K562 (cell line): ENCODE measurements around the gene CCDC9. TPM values are rescaled to one million over a fixed set of nuclear protein-coding genes. Genes with fewer than 3 reads are reported as not detected.
A peak's percentile ranks its signal among the peaks of the same experiment; 100 is the strongest.

ENCODE experiments used
- ADNP ChIP-seq: fragments of 200-800 bp; sonication (Bioruptor generic); IDR thresholded peaks from 2 replicates; pipeline ENCODE4 v1.6.1; 2016; ENCODE audit warnings: missing genetic modification characterization, missing compliant biosample characterization
- BACH1 ChIP-seq: fragments of 200-800 bp; sonication (Bioruptor generic); IDR thresholded peaks from 2 replicates; pipeline ENCODE4 v1.6.1; 2016; ENCODE audit warnings: missing genetic modification characterization, missing compliant biosample characterization
- CBFA2T3 ChIP-seq: fragments of 450-650 bp; IDR thresholded peaks from 2 replicates; pipeline ENCODE4 v1.6.1; 2017
- FOXA1 ChIP-seq: fragments of 450-650 bp; IDR thresholded peaks from 2 replicates; pipeline ENCODE4 v1.6.1; 2016; ENCODE audit warnings: mild to moderate bottlenecking, borderline replicate concordance
- HCFC1 ChIP-seq: IDR thresholded peaks from 2 replicates; pipeline ENCODE4 v1.6.1; 2012; ENCODE audit warnings: low read depth, low read length, improper control_type of control experiment
- JUNB ChIP-seq: fragments of 450-650 bp; formaldehyde crosslinking; conservative IDR thresholded peaks from 2 replicates; pipeline ENCODE4 v1.4.0; 2020; ENCODE audit warnings: mild to moderate bottlenecking
- MCM3 ChIP-seq: fragments of 450-650 bp; IDR thresholded peaks from 2 replicates; pipeline ENCODE4 v1.6.1; 2016
- NCOA6 ChIP-seq: fragments of 450-650 bp; IDR thresholded peaks from 2 replicates; pipeline ENCODE4 v1.6.1; 2017; ENCODE audit warnings: mild to moderate bottlenecking
- NFE2 ChIP-seq: IDR thresholded peaks from 2 replicates; pipeline ENCODE4 v1.6.1; 2014; ENCODE audit warnings: antibody characterized with exemption, low read depth
- NFE2L1 ChIP-seq: fragments of 450-650 bp; IDR thresholded peaks from 2 replicates; pipeline ENCODE4 v1.6.1; 2016; ENCODE audit warnings: missing genetic modification characterization, low read depth, mild to moderate bottlenecking, missing compliant biosample characterization, moderate library complexity, borderline replicate concordance
- PTRF ChIP-seq: fragments of 450-650 bp; IDR thresholded peaks from 2 replicates; pipeline ENCODE4 v1.6.1; 2016; ENCODE audit warnings: mild to moderate bottlenecking, missing genetic modification characterization, missing compliant biosample characterization
- SPI1 ChIP-seq: IDR thresholded peaks from 2 replicates; pipeline ENCODE4 v1.6.1; 2011; ENCODE audit warnings: low read depth, low read length, control low read depth, borderline replicate concordance
- SREBF1 ChIP-seq: fragments of 150-350 bp; IDR thresholded peaks from 2 replicates; pipeline ENCODE4 v1.6.1; 2014; ENCODE audit warnings: antibody characterized with exemption, low read depth, low read length, borderline replicate concordance
- SRF ChIP-seq, 2 experiments: fragments of 250-450, 450-650 bp in 1 of 2; sonication (Bioruptor Pico) in 1 of 2; sonication (generic) in 1 of 2; formaldehyde crosslinking; IDR thresholded peaks; 2 replicates each; pipeline versions ENCODE4 v1.5.0 to v1.5.1; 2020 to 2022; ENCODE audit warnings: mild to moderate bottlenecking in 1 of 2, missing genetic modification reagents in 1 of 2
- polyA plus RNA-seq, 8 experiments: library from polyadenylated mRNA; depleted of rRNA in 4 of 8; stranded (reverse) in 5 of 8; unstranded in 3 of 8; fragments of >200 nt; fragmentation: Nextera tagmentation in 2 of 8; fragmentation: Illumina TruSeq in 1 of 8; extraction: Ambion mirVana in 2 of 8; extraction: Trizol in 1 of 8; gene quantifications; 2 replicates each; pipeline versions ENCODE4 v1.2.1 to v1.2.3, GENCODE V29; 2011 to 2014; ENCODE audit warnings: inconsistent platforms in 1 of 8, missing spikeins in 1 of 8
- total RNA-seq, 7 experiments: library from RNA; depleted of rRNA in 6 of 7; stranded (reverse); fragments of >200 nt in 6 of 7; fragmentation: Illumina TruSeq in 2 of 7; extraction: Trizol in 2 of 7; gene quantifications; 2 replicates each; pipeline versions ENCODE4 v1.2.1 to v1.2.3, GENCODE V29; 2011 to 2021; ENCODE audit warnings: low replicate concordance in 1 of 7
- TF ChIP-seq, protein P1 (sequence below): sonication (generic); formaldehyde crosslinking; IDR thresholded peaks from 2 replicates; pipeline ENCODE4 v1.8.0; 2023; ENCODE audit warnings: missing genetic modification reagents, mild to moderate bottlenecking, borderline replicate concordance
- TF ChIP-seq, protein P2 (sequence below): fragments of 450-650 bp; formaldehyde crosslinking; IDR thresholded peaks from 2 replicates; pipeline ENCODE4 v1.4.0; 2020; ENCODE audit warnings: mild to moderate bottlenecking, moderate library complexity
- TF ChIP-seq, protein P3 (sequence below): fragments of 450-650 bp; IDR thresholded peaks from 2 replicates; pipeline ENCODE4 v1.6.1; 2017; ENCODE audit warnings: antibody characterized with exemption
- TF ChIP-seq, protein P4 (sequence below): fragments of 450-650 bp; IDR thresholded peaks from one replicate; pipeline ENCODE4 v1.6.1; 2018; ENCODE audit warnings: mild to moderate bottlenecking, moderate library complexity; ENCODE audit not compliant: partially characterized antibody

Gene CCDC9
- total and polyA plus RNA-seq, 9 of the 15 experiments (the other 6 are each of a cell fraction or from before 2014, with no cell fraction given), result 0.23 to 38.6 (median 8.4) TPM

DNA sequence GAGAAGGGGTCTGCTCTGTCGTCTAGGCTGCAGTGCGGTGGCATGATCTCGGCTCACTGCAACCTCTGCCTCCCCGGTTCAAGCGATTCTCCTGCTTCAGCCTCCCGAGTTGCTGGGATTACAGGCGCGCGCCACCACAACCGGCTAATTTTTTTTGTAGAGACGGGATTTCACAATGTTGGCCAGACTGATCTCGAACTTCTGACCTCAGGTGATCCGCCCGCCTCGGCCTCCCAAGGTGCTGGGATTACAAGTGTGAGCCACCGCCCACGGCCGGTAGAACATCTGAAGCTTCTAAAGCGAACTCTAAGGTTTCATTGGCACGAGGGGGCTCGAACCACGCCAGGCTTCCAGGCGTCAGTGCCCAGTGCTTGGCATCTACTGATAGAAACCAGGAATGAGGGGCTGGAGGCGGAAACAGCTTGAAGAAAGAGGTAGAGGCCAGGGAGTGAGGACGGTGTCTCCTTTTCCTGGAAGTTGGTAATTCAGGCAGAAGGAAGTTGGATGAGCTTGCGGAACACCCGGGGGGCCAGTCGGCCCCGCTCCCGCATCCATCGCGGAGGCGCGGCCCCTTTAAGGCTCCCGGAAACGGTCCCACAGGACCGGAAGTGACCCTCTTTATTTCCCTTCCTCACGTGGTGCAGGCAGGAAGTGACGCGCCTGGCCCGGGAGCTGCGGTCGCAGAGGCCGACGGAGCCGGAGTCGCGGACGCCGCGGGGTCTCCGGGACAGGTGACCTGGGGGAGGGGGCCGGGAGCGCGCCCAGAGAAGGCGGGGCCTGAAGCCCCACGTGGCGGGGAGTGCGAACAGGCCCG, at the start of gene CCDC9 (continued):
- TF ChIP-seq, protein P1, sequence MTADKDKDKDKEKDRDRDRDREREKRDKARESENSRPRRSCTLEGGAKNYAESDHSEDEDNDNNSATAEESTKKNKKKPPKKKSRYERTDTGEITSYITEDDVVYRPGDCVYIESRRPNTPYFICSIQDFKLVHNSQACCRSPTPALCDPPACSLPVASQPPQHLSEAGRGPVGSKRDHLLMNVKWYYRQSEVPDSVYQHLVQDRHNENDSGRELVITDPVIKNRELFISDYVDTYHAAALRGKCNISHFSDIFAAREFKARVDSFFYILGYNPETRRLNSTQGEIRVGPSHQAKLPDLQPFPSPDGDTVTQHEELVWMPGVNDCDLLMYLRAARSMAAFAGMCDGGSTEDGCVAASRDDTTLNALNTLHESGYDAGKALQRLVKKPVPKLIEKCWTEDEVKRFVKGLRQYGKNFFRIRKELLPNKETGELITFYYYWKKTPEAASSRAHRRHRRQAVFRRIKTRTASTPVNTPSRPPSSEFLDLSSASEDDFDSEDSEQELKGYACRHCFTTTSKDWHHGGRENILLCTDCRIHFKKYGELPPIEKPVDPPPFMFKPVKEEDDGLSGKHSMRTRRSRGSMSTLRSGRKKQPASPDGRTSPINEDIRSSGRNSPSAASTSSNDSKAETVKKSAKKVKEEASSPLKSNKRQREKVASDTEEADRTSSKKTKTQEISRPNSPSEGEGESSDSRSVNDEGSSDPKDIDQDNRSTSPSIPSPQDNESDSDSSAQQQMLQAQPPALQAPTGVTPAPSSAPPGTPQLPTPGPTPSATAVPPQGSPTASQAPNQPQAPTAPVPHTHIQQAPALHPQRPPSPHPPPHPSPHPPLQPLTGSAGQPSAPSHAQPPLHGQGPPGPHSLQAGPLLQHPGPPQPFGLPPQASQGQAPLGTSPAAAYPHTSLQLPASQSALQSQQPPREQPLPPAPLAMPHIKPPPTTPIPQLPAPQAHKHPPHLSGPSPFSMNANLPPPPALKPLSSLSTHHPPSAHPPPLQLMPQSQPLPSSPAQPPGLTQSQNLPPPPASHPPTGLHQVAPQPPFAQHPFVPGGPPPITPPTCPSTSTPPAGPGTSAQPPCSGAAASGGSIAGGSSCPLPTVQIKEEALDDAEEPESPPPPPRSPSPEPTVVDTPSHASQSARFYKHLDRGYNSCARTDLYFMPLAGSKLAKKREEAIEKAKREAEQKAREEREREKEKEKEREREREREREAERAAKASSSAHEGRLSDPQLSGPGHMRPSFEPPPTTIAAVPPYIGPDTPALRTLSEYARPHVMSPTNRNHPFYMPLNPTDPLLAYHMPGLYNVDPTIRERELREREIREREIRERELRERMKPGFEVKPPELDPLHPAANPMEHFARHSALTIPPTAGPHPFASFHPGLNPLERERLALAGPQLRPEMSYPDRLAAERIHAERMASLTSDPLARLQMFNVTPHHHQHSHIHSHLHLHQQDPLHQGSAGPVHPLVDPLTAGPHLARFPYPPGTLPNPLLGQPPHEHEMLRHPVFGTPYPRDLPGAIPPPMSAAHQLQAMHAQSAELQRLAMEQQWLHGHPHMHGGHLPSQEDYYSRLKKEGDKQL, result no peak; the same call in 1 of the 2 replicates
- no peak for TF ChIP-seq NFE2
- no peak for TF ChIP-seq FOXA1
- TF ChIP-seq JUNB, result no peak
- peak; percentile 41; the same call in 1 of the 2 replicates for TF ChIP-seq SPI1
- TF ChIP-seq MCM3, result no peak
- no peak for TF ChIP-seq CBFA2T3
- peak; percentile 74 for TF ChIP-seq HCFC1
- no peak for TF ChIP-seq ADNP (tag)
- TF ChIP-seq, protein P2, sequence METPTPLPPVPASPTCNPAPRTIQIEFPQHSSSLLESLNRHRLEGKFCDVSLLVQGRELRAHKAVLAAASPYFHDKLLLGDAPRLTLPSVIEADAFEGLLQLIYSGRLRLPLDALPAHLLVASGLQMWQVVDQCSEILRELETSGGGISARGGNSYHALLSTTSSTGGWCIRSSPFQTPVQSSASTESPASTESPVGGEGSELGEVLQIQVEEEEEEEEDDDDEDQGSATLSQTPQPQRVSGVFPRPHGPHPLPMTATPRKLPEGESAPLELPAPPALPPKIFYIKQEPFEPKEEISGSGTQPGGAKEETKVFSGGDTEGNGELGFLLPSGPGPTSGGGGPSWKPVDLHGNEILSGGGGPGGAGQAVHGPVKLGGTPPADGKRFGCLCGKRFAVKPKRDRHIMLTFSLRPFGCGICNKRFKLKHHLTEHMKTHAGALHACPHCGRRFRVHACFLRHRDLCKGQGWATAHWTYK (CRISPR knock-in tag), result no peak
- peak; percentile 48; the same call in 1 of the 2 replicates for TF ChIP-seq SREBF1
- no peak for TF ChIP-seq BACH1
- TF ChIP-seq NFE2L1 (tag), result no peak
- TF ChIP-seq PTRF, result no peak
- TF ChIP-seq NCOA6, result no peak
- TF ChIP-seq SRF (CRISPR knock-in tag; IDR thresholded peaks at IDR 0.05), result no peak; a peak in 1 of 4 replicates
- TF ChIP-seq, protein P3, sequence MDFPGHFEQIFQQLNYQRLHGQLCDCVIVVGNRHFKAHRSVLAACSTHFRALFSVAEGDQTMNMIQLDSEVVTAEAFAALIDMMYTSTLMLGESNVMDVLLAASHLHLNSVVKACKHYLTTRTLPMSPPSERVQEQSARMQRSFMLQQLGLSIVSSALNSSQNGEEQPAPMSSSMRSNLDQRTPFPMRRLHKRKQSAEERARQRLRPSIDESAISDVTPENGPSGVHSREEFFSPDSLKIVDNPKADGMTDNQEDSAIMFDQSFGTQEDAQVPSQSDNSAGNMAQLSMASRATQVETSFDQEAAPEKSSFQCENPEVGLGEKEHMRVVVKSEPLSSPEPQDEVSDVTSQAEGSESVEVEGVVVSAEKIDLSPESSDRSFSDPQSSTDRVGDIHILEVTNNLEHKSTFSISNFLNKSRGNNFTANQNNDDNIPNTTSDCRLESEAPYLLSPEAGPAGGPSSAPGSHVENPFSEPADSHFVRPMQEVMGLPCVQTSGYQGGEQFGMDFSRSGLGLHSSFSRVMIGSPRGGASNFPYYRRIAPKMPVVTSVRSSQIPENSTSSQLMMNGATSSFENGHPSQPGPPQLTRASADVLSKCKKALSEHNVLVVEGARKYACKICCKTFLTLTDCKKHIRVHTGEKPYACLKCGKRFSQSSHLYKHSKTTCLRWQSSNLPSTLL, result no peak
- TF ChIP-seq, protein P4, sequence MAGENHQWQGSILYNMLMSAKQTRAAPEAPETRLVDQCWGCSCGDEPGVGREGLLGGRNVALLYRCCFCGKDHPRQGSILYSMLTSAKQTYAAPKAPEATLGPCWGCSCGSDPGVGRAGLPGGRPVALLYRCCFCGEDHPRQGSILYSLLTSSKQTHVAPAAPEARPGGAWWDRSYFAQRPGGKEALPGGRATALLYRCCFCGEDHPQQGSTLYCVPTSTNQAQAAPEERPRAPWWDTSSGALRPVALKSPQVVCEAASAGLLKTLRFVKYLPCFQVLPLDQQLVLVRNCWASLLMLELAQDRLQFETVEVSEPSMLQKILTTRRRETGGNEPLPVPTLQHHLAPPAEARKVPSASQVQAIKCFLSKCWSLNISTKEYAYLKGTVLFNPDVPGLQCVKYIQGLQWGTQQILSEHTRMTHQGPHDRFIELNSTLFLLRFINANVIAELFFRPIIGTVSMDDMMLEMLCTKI, result no peak
